ENCODE measurements around the gene HIRIP3. TPM values are rescaled to one million over a fixed set of nuclear protein-coding genes. Genes with fewer than 3 reads are reported as not detected.
"Not testable (repeated sequence)": the region's sequence is repeated elsewhere in the genome, so short reads cannot be mapped to it uniquely, and the experiment has no call there.

The HIRIP3 gene
- total RNA-seq, 2 donors from 2014 or later = 11.2 to 17.1 TPM

DNA sequence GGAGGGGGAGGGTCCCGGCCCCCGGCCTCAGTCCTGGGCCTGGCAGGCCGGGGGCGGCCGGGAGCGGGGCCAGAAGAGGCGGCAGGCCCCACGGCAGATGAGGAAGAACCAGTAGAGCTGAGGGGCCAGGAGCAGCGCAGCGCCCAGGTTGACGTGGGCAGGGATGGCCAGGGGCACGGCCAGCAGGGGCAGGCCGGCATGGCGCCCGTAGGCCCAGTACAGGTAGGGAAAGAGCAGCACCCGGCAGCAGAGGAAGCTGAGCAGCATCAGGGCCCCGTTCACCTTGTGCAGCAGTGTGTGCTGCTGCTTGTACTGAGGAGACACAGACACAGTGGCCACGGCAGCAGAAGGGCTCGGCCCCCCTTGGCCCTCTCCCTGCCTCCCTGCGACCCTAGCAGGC is 29.7 kb upstream of the HIRIP3 start:
- ATAC-seq (no peak), DNase-seq (no peak)
- Histone ChIP-seq H3K27me3 (peaks cover 0 to 16% of the 10 kb centered on the region in 2 donors), H3K9me3 (no peaks in the 10 kb centered on the region), H3K27ac (no peak overlapping the region), H3K4me3 (no peak overlapping the region), H3K36me3 (replicated peaks in 1 of 2; ENCODE audit: insufficient read depth in 1 of 2, low read depth in 2 of 2) (no peaks in the 10 kb centered on the region), H3K4me1 (peaks cover 14% of the 10 kb centered on the region)
- TF ChIP-seq POLR2A (IDR thresholded peaks at IDR 0.05) = no peak
- TF ChIP-seq, protein P1, sequence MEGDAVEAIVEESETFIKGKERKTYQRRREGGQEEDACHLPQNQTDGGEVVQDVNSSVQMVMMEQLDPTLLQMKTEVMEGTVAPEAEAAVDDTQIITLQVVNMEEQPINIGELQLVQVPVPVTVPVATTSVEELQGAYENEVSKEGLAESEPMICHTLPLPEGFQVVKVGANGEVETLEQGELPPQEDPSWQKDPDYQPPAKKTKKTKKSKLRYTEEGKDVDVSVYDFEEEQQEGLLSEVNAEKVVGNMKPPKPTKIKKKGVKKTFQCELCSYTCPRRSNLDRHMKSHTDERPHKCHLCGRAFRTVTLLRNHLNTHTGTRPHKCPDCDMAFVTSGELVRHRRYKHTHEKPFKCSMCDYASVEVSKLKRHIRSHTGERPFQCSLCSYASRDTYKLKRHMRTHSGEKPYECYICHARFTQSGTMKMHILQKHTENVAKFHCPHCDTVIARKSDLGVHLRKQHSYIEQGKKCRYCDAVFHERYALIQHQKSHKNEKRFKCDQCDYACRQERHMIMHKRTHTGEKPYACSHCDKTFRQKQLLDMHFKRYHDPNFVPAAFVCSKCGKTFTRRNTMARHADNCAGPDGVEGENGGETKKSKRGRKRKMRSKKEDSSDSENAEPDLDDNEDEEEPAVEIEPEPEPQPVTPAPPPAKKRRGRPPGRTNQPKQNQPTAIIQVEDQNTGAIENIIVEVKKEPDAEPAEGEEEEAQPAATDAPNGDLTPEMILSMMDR (IDR thresholded peaks at IDR 0.05) = no peak
- WGBS, 2 donors = 45 to 82% methylated on average over 6 to 12 of the region's 20 CpGs
- intact Hi-C loops (cut with DNase I) = loop anchor here (10.0 kb wide), 1 partner anchor 330 kb away; no protein-coding TSS in a partner anchor

DNA sequence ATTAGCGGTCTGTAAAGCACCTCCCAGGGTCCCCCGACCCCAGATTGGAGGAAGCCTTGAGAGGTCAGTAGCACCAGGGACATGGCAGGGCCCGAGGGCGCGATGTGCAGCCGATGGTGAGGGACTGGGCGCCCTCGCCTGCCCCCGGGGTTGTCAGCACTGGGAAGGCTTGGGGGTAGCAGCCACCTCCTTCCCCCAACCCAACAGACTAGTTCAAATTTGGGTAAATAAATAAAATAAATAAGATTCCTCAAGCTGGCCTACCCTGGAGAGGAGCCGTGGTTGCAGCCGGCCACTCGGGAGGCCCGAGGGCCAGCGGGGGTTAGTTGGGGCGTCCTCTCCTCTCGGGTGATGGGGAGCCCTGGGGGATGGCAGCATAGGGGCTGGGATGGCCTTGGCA is 29.0 kb upstream of the HIRIP3 start:
- DNase-seq (no peak), ATAC-seq (no peak)
- 51 to 60% methylated on average over 11 to 16 of the region's 16 CpGs for WGBS, 2 donors
- H3K36me3 ChIP-seq (replicated peaks in 1 of 2; ENCODE audit: insufficient read depth in 1 of 2, low read depth in 2 of 2) = no peaks in the 10 kb centered on the region
- TF ChIP-seq POLR2A (IDR thresholded peaks at IDR 0.05) = no peak
- TF ChIP-seq, protein P1 (IDR thresholded peaks at IDR 0.05) = no peak
- intact Hi-C loops (cut with DNase I) = loop anchor here (10.0 kb wide), 1 partner anchor 330 kb away; no protein-coding TSS in a partner anchor
- H3K4me3 ChIP-seq = no peak overlapping the region
- H3K27ac ChIP-seq = no peak overlapping the region
- peaks cover 14% of the 10 kb centered on the region for H3K4me1 ChIP-seq
- H3K27me3 ChIP-seq = peaks cover 0 to 16% of the 10 kb centered on the region in 2 donors
- no peaks in the 10 kb centered on the region for H3K9me3 ChIP-seq

DNA sequence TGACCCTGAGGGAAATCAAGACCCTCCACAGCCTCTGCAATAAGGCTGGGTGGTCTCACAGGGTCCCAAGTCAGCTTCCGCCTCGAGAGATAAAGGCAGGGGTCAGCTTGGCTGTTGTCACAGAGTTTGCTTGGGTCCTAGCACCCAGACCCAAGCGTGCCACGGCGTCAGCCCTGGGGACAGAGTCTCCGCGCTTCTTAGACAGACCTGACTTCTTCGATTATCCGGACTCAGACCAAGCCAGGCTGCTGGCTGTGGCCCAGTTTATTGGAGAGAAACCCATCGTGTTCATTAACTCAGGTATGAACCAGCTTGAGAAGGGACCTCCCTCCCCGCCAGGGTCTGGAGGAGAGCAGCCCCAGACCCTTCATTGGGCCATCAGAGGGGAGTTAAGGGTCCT is 28.2 kb upstream of the HIRIP3 start:
- WGBS, 2 donors = 58 to 69% methylated on average over 11 of the region's 11 CpGs
- ATAC-seq (no peak), DNase-seq (no peak)
- no peak for TF ChIP-seq POLR2A (IDR thresholded peaks at IDR 0.05)
- TF ChIP-seq, protein P1 (IDR thresholded peaks at IDR 0.05) = no peak
- Histone ChIP-seq H3K27ac (no peak overlapping the region), H3K4me3 (no peak overlapping the region), H3K4me1 (peaks cover 14% of the 10 kb centered on the region), H3K9me3 (no peaks in the 10 kb centered on the region), H3K36me3 (replicated peaks in 1 of 2; ENCODE audit: insufficient read depth in 1 of 2, low read depth in 2 of 2) (no peaks in the 10 kb centered on the region), H3K27me3 (peaks cover 0 to 10% of the 10 kb centered on the region in 2 donors)
- intact Hi-C loops (cut with DNase I) = loop anchor here (10.0 kb wide), 1 partner anchor 329 kb away; no protein-coding TSS in a partner anchor

DNA sequence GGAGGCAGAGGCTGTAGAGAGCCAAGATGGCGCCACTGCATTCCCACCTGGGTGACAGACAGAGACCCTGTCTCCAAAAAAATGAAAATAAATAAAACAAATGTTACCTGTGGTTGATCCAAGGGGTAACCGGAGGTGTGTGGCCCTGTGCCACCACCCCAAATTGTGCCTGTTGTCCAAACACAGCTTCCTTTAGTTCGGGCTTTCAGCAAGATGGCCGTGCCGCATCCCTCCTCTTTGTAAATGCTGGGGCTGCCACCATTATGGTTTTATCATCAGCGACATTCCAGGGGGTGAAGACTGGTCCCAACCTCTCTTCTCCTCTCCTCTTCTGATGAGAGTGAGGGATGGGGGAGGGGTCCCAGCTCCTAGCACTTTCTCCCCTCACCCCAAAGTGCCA is 27.5 kb upstream of the HIRIP3 start, which contains the start of gene C16orf92:
C16orf92 (plus strand) TSS at position 312 of the 400 bp plus-strand sequence. CDS start 143 bp downstream, outside the sequence.
- WGBS, 2 donors = 58 to 67% methylated on average over 6 of the region's 6 CpGs
- ATAC-seq = no peak
- no peak within 1 kb of the TSS for H3K27ac ChIP-seq
- peaks cover 14% of the 10 kb centered on the region for H3K4me1 ChIP-seq
- H3K4me3 ChIP-seq = no peak within 1 kb of the TSS
- intact Hi-C loops (cut with DNase I) = loop anchor here (10.0 kb wide), 1 partner anchor 328 kb away; no protein-coding TSS in a partner anchor
- TF ChIP-seq, protein P1 (IDR thresholded peaks at IDR 0.05) = no peak
- TF ChIP-seq POLR2A (IDR thresholded peaks at IDR 0.05) = no peak
- peaks cover 0 to 10% of the 10 kb centered on the region in 2 donors for H3K27me3 ChIP-seq
- no peaks in the 10 kb centered on the region for H3K36me3 ChIP-seq (replicated peaks in 1 of 2; ENCODE audit: insufficient read depth in 1 of 2, low read depth in 2 of 2)
- no peaks in the 10 kb centered on the region for H3K9me3 ChIP-seq
- DNase-seq = no peak

DNA sequence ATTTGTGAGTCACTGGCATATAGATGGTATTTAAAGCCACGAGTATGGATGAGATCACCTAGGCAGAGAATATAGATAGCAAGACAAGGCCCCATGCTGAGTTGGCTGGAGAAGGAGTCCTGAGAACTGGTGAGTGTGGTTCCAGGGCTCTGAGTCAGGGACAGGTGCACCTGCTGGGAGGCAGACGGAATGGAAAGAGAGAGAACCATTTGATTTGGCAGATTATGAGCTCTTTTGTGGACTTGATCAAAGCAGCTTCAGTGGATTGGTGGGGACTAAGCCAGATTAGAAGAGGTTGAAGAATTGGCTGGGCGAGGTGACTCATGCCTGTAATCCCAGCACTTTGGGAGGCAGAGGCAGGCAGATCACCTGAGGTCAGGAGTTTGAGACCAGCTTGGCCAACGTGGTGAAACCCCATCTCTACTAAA is 23.3 kb upstream of the HIRIP3 start:
- no peak overlapping the region for H3K4me3 ChIP-seq
- 59 to 60% methylated on average over 4 of the region's 4 CpGs for WGBS, 2 donors
- H3K27me3 ChIP-seq = no peaks in the 10 kb centered on the region
- DNase-seq (no peak), ATAC-seq (no peak)
- H3K27ac ChIP-seq = no peak overlapping the region
- intact Hi-C loops (cut with DNase I) = no loop called here
- no peaks in the 10 kb centered on the region for H3K9me3 ChIP-seq
- no peaks in the 10 kb centered on the region for H3K36me3 ChIP-seq (replicated peaks in 1 of 2; ENCODE audit: insufficient read depth in 1 of 2, low read depth in 2 of 2)
- no peak for TF ChIP-seq POLR2A (IDR thresholded peaks at IDR 0.05)
- TF ChIP-seq, protein P1 (IDR thresholded peaks at IDR 0.05) = no peak
- peaks cover 14% of the 10 kb centered on the region for H3K4me1 ChIP-seq

DNA sequence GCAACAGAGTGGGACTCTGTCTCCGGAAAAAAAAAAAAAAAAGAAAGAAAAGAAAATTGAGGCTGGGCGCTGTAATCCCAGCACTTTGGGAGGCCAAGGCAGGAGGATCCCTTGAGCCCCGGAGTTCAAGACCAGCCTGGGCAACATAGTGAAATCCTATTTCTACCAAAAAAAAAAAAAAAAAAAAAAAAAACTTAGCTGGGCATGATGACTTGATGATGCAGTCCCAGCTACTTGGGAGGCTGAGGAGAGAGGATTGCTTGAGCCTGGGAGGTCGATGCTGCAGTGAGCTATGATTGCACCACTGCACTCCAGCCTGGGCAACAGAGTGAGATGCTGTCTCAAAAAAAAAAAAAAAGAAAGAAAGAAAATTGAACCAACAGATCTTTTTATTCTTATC is 22.5 kb upstream of the HIRIP3 start:
- H3K36me3 ChIP-seq (replicated peaks in 1 of 2; ENCODE audit: insufficient read depth in 1 of 2, low read depth in 2 of 2); H3K4me3 ChIP-seq; intact Hi-C loops (cut with DNase I); H3K9me3 ChIP-seq; H3K27ac ChIP-seq; H3K27me3 ChIP-seq; ATAC-seq; DNase-seq: not testable (repeated sequence)
- WGBS, 2 donors = 72 to 76% methylated on average over 4 of the region's 4 CpGs
- peaks cover 14% of the 10 kb centered on the region for H3K4me1 ChIP-seq

All from body of pancreas (tissue), 4 donors.